ENCODE measurements around the gene PDE8B.

PDE8B gene

GRCh38 chr5:77295863-77296378 is 85.4 kb downstream of the PDE8B start:
- no peak for DNase-seq

GRCh38 chr5:77298146-77298545 is 87.7 kb downstream of the PDE8B start:
- DNase-seq: peak; percentile 65

- DNase-seq: no peak
Observed at GRCh38 chr5:77300451-77300850, 90.0 kb downstream of the PDE8B start.

- no peak for DNase-seq
Observed at GRCh38 chr5:77301447-77301883, 91.0 kb downstream of the PDE8B start.

- peak; percentile 20 for DNase-seq
Observed at GRCh38 chr5:77302247-77302646, 91.8 kb downstream of the PDE8B start.

GRCh38 chr5:77302653-77303052 is 92.2 kb downstream of the PDE8B start:
- DNase-seq: no peak

GRCh38 chr5:77304388-77304787 is 93.9 kb downstream of the PDE8B start:
- no peak for DNase-seq

GRCh38 chr5:77305222-77305846 is 94.9 kb downstream of the PDE8B start:
- no peak for DNase-seq

- no peak for DNase-seq
Observed at GRCh38 chr5:77305956-77306355, 95.5 kb downstream of the PDE8B start.

- no peak for DNase-seq
Observed at GRCh38 chr5:77306531-77306930, 96.1 kb downstream of the PDE8B start.

- no peak for DNase-seq
Observed at GRCh38 chr5:77308154-77308960, 97.9 kb downstream of the PDE8B start.

- no peak for DNase-seq
Observed at GRCh38 chr5:77309140-77309539, 98.7 kb downstream of the PDE8B start.

- no peak for DNase-seq
Observed at GRCh38 chr5:77310494-77311213, 100.2 kb downstream of the PDE8B start.

- no peak for DNase-seq
Observed at GRCh38 chr5:77311214-77311571, 100.7 kb downstream of the PDE8B start.

- DNase-seq: peak; percentile 58
Observed at GRCh38 chr5:77312413-77312812, 101.9 kb downstream of the PDE8B start.

- no peak for DNase-seq
Observed at GRCh38 chr5:77316871-77317661, 106.6 kb downstream of the PDE8B start.

- DNase-seq: no peak
Observed at GRCh38 chr5:77318060-77318459, 107.6 kb downstream of the PDE8B start.

- no peak for DNase-seq
Observed at GRCh38 chr5:77319117-77319804, 108.8 kb downstream of the PDE8B start.

- DNase-seq: no peak
Observed at GRCh38 chr5:77321793-77322394, 111.4 kb downstream of the PDE8B start.

GRCh38 chr5:77322406-77322805 is 111.9 kb downstream of the PDE8B start:
- no peak for DNase-seq

GRCh38 chr5:77325921-77326541 is 115.6 kb downstream of the PDE8B start:
- DNase-seq: no peak

All from MV-4-11 (cell line).